Endodermal cell (in vitro differentiated cells): Measurements from ENCODE around the gene NOP53. TPM values are rescaled to one million over a fixed set of nuclear protein-coding genes. Genes with fewer than 3 reads are reported as not detected.
"Not testable (repeated sequence)": the region's sequence is repeated elsewhere in the genome, so short reads cannot be mapped to it uniquely, and the experiment has no call there.

Source experiments
- DNase-seq: peaks from one replicate; pipeline ENCODE4 v3.0.0-alpha.2; 2017
- H3K27ac ChIP-seq: 2 replicates; pipeline ENCODE4 v1.5.1; 2013; ENCODE audit warnings: mild to moderate bottlenecking, low read depth, low read length, moderate library complexity
- H3K27me3 ChIP-seq: 2 replicates; pipeline ENCODE4 v1.6.1; 2013; ENCODE audit warnings: mild to moderate bottlenecking, low read length, moderate library complexity; ENCODE audit not compliant: insufficient read depth, control insufficient read depth, poor library complexity, severe bottlenecking
- H3K36me3 ChIP-seq: 2 replicates; pipeline ENCODE4 v1.7.0; 2013; ENCODE audit warnings: mild to moderate bottlenecking, low read length, moderate library complexity; ENCODE audit not compliant: control insufficient read depth, insufficient read depth
- H3K4me1 ChIP-seq: one replicate; pipeline ENCODE4 v1.7.0; 2013; ENCODE audit warnings: low read length; ENCODE audit not compliant: control insufficient read depth, insufficient read depth
- H3K4me3 ChIP-seq: 2 replicates; pipeline ENCODE4 v1.5.1; 2013; ENCODE audit warnings: mild to moderate bottlenecking, low read length, moderate library complexity
- H3K9ac ChIP-seq: 2 replicates; pipeline ENCODE4 v1.6.1; 2013; ENCODE audit warnings: mild to moderate bottlenecking, low read length, moderate library complexity; ENCODE audit not compliant: poor library complexity, severe bottlenecking; ENCODE audit errors: extremely low read depth
- H3K9me3 ChIP-seq: 2 replicates; pipeline ENCODE4 v1.6.1; 2013; ENCODE audit warnings: mild to moderate bottlenecking, low read length, moderate library complexity; ENCODE audit not compliant: control insufficient read depth
- H3K27ac Mint-ChIP-seq: 2 replicates; pipeline ENCODE4 v1.8.0; 2020; ENCODE audit warnings: mixed read lengths
- H3K27me3 Mint-ChIP-seq: 2 replicates; pipeline ENCODE4 v1.8.0; 2021; ENCODE audit warnings: mild to moderate bottlenecking, mixed read lengths; ENCODE audit not compliant: insufficient read depth
- H3K36me3 Mint-ChIP-seq: 2 replicates; pipeline ENCODE4 v1.8.0; 2020; ENCODE audit warnings: low read depth, mixed read lengths
- H3K4me1 Mint-ChIP-seq: 2 replicates; pipeline ENCODE4 v1.8.0; 2020; ENCODE audit warnings: mixed read lengths
- H3K4me3 Mint-ChIP-seq: 2 replicates; pipeline ENCODE4 v1.8.0; 2020; ENCODE audit warnings: mild to moderate bottlenecking, moderate library complexity, mixed read lengths
- H3K9me3 Mint-ChIP-seq: 2 replicates; pipeline ENCODE4 v1.8.0; 2020; ENCODE audit warnings: mild to moderate bottlenecking, mixed read lengths
- CTCF ChIP-seq: fragments of 200-600 bp; sonication (generic); conservative IDR thresholded peaks from 2 replicates; pipeline ENCODE4 v1.5.0; 2021; ENCODE audit warnings: antibody characterized with exemption, mild to moderate bottlenecking
- WGBS, 2 experiments: methylation state at CpG; one replicate each; pipeline versions ENCODE4 v1.1.5 to v1.1.7; 2013; ENCODE audit warnings: missing lambda C conversion rate in 2 of 2, mixed read lengths in 1 of 2; ENCODE audit not compliant: insufficient coverage in 1 of 2, insufficient read length in 1 of 2; 5-methylcytosine and 5-hydroxymethylcytosine counted together
- total RNA-seq, 2 donors: library from RNA; stranded (reverse); fragmentation: NEBNext Ultra II Directional in 1 of 2; extraction: Animal tissue kit (Norgen Biotek cat#: 25700) in 1 of 2; gene quantifications; 2 replicates in 1 of 2; 3 replicates in 1 of 2; pipeline ENCODE4 v1.2.1, GENCODE V29; 2021

NOP53 gene
- total RNA-seq, 2 donors from 2014 or later: 190 to 258 TPM

DNA sequence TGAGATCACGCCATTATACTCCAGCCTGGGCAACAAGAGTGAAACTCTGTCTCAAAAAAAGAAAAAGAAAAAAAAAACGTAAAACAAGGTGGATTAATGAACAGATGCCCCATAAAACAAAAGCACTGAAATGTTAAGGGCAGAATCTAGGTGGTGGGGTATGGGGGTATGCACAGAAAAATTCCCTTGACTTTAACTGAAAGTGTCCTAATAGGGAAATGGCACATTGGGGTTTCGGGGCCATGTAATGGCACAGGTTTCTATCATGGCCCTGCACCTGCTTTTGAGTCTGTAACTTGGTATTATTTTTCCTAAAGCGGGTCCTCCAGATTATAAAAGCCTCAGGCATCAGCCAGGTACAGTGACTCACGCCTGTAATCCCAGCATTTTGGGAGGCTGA is 16.2 kb downstream of the NOP53 start:
- no peaks in the 10 kb centered on the region for H3K4me1 ChIP-seq
- H3K27me3 Mint-ChIP-seq: no peaks in the 10 kb centered on the region
- no peak for TF ChIP-seq CTCF
- peaks cover 2% of the 10 kb centered on the region for H3K9me3 Mint-ChIP-seq
- no peak overlapping the region for H3K4me3 ChIP-seq
- H3K9me3 ChIP-seq: no peaks in the 10 kb centered on the region
- WGBS, 2 experiments: 68 to 74% methylated on average over 5 of the region's 5 CpGs
- peaks cover 24% of the 10 kb centered on the region for H3K36me3 ChIP-seq
- H3K9ac ChIP-seq: no peak overlapping the region
- H3K4me3 Mint-ChIP-seq: no peak overlapping the region
- H3K4me1 Mint-ChIP-seq: no peaks in the 10 kb centered on the region
- no peaks in the 10 kb centered on the region for H3K27me3 ChIP-seq
- peaks cover 34% of the 10 kb centered on the region for H3K36me3 Mint-ChIP-seq
- no peak for DNase-seq
- H3K27ac Mint-ChIP-seq: peak overlapping the region; percentile 38
- H3K27ac ChIP-seq: no peak overlapping the region

GRCh38 chr19:47762151-47762550 is 16.8 kb downstream of the NOP53 start:
- no peak overlapping the region for H3K27ac Mint-ChIP-seq
- H3K27ac ChIP-seq: no peak overlapping the region
- H3K4me3 Mint-ChIP-seq: no peak overlapping the region
- H3K9me3 Mint-ChIP-seq: peaks cover 2% of the 10 kb centered on the region
- H3K4me3 ChIP-seq: no peak overlapping the region
- H3K9ac ChIP-seq: no peak overlapping the region
- no peaks in the 10 kb centered on the region for H3K27me3 Mint-ChIP-seq
- no peaks in the 10 kb centered on the region for H3K4me1 ChIP-seq
- no peaks in the 10 kb centered on the region for H3K27me3 ChIP-seq
- no peak for TF ChIP-seq CTCF
- H3K36me3 Mint-ChIP-seq: peaks cover 28% of the 10 kb centered on the region
- WGBS, 2 experiments: 62 to 100% methylated on average over 1 to 3 of the region's 3 CpGs
- H3K4me1 Mint-ChIP-seq: no peaks in the 10 kb centered on the region
- H3K9me3 ChIP-seq: no peaks in the 10 kb centered on the region
- peaks cover 18% of the 10 kb centered on the region for H3K36me3 ChIP-seq
- no peak for DNase-seq

DNA sequence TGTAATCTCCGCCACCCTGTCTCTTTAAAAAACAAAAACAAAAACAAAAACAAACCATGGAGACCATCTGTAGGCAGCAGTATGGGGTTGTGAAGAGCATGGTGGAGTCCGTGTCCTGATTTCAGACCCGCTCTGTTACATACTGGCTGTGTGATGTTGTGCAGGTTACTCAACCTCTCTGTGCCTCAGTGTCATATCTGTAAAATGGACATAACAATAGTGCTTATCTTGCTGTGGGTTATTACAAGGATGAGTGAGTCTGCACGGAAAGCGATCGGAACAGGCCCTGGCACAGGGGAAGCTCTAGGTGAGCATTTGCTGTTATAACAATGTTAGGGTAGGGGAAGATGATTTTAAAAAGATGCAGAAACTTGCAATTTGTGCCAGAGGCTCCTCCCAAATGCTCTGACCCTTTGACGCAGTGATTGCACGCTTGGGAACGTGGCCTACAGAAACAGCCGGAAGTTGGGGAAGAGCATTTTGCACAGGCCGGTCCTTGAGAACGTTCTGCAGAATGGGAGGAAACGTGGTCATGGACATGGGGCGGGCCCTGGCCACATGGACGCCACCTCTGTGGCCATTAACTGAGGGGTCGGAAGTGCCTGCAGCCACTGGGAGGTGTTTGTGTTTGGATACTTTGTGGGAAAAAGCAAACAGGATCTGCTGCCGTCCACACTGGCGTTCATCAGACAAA is 17.4 kb downstream of the NOP53 start:
- peak; percentile 51 for DNase-seq
- Histone ChIP-seq H3K9ac (no peak overlapping the region), H3K36me3 (peaks cover 12% of the 10 kb centered on the region), H3K27me3 (no peaks in the 10 kb centered on the region), H3K4me3 (no peak overlapping the region), H3K4me1 (no peaks in the 10 kb centered on the region), H3K27ac (no peak overlapping the region), H3K9me3 (no peaks in the 10 kb centered on the region)
- no peak for TF ChIP-seq CTCF
- H3K9me3 Mint-ChIP-seq: peaks cover 2% of the 10 kb centered on the region
- 93 to 95% methylated on average over 8 to 18 of the region's 18 CpGs for WGBS, 2 experiments
- H3K4me3 Mint-ChIP-seq: no peak overlapping the region
- no peaks in the 10 kb centered on the region for H3K4me1 Mint-ChIP-seq
- H3K27ac Mint-ChIP-seq: peak overlapping the region; percentile 2
- H3K27me3 Mint-ChIP-seq: no peaks in the 10 kb centered on the region
- peaks cover 22% of the 10 kb centered on the region for H3K36me3 Mint-ChIP-seq

DNA sequence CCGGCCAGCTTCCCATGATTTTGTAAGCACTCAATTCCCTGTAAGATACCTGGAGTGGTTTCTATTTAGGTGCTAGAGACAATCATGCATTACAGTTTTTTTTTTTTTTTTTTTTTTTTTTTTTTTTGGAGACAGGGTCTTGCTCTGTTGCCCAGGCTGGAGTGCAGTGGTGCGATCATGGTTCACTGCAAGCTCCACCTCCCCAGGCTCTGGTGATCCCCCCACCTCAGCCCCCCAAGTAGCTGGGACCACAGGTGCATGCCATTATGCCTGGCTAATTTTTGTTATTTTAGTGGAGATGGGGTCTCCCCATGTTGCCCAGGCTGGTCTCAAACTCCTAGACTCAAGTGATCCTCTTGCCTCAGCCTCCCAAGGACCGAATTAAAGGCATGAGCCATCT is 19.4 kb downstream of the NOP53 start:
- not testable (repeated sequence) for H3K4me3 ChIP-seq, H3K9me3 ChIP-seq
- WGBS, 2 experiments: 100% methylated on average over 3 of the region's 3 CpGs; no CpG with 5 or more reads in 1 of the 2 experiments

More for the DNA sequence above, 19.4 kb downstream of the NOP53 start:
- not testable (repeated sequence) for H3K27me3 Mint-ChIP-seq, H3K4me3 Mint-ChIP-seq, H3K4me1 ChIP-seq, H3K4me1 Mint-ChIP-seq, H3K36me3 Mint-ChIP-seq, H3K27ac ChIP-seq, H3K9me3 Mint-ChIP-seq, DNase-seq, H3K27ac Mint-ChIP-seq, H3K9ac ChIP-seq, H3K36me3 ChIP-seq, H3K27me3 ChIP-seq
